ENCODE data around the gene LRFN2. TPM values are rescaled to one million over a fixed set of nuclear protein-coding genes. Genes with fewer than 3 reads are reported as not detected.

LRFN2 gene
- polyA plus RNA-seq, 1 donor from 2014 or later = 14.8 TPM

- no peak overlapping the region for H3K27ac ChIP-seq (ENCODE audit: low read length)
- H4K20me1 ChIP-seq (ENCODE audit: insufficient read depth) = no peaks in the 10 kb centered on the region
- no peak overlapping the region for H2AFZ ChIP-seq (ENCODE audit: low read depth, low read length)
- H3K4me3 ChIP-seq (ENCODE audit: low read length) = peak overlapping the region; percentile 90
- TF ChIP-seq REST (IDR thresholded peaks at IDR 0.05; ENCODE audit: borderline replicate concordance) (no peak), RAD21 (conservative IDR thresholded peaks at IDR 0.05) (no peak), MXI1 (conservative IDR thresholded peaks at IDR 0.05; ENCODE audit: poor library complexity, severe bottlenecking) (no peak), EP300 (conservative IDR thresholded peaks at IDR 0.05; ENCODE audit: poor library complexity, severe bottlenecking) (no peak), SMC3 (conservative IDR thresholded peaks at IDR 0.05; ENCODE audit: poor library complexity) (no peak), TAF1 (IDR thresholded peaks at IDR 0.05; ENCODE audit: low read depth) (no peak), EZH2 (IDR thresholded peaks at IDR 0.05; ENCODE audit: borderline replicate concordance, insufficient read depth, low read length, poor library complexity, severe bottlenecking) (no peak), POLR2AphosphoS5 (IDR thresholded peaks at IDR 0.05) (no peak)
- TF ChIP-seq, protein P1, sequence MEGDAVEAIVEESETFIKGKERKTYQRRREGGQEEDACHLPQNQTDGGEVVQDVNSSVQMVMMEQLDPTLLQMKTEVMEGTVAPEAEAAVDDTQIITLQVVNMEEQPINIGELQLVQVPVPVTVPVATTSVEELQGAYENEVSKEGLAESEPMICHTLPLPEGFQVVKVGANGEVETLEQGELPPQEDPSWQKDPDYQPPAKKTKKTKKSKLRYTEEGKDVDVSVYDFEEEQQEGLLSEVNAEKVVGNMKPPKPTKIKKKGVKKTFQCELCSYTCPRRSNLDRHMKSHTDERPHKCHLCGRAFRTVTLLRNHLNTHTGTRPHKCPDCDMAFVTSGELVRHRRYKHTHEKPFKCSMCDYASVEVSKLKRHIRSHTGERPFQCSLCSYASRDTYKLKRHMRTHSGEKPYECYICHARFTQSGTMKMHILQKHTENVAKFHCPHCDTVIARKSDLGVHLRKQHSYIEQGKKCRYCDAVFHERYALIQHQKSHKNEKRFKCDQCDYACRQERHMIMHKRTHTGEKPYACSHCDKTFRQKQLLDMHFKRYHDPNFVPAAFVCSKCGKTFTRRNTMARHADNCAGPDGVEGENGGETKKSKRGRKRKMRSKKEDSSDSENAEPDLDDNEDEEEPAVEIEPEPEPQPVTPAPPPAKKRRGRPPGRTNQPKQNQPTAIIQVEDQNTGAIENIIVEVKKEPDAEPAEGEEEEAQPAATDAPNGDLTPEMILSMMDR (IDR thresholded peaks at IDR 0.05; ENCODE audit: poor library complexity, severe bottlenecking) = no peak
- no peaks in the 10 kb centered on the region for H3K36me3 ChIP-seq (ENCODE audit: insufficient read depth, low read length)
- H3K9me3 ChIP-seq (ENCODE audit: low read length) = no peaks in the 10 kb centered on the region
- peaks cover 19% of the 10 kb centered on the region for H3K79me2 ChIP-seq (replicated peaks; ENCODE audit: insufficient read depth, low read length)
- H3F3A ChIP-seq (ENCODE audit: insufficient read depth, low read length, poor library complexity, severe bottlenecking) = no peaks in the 10 kb centered on the region
- no peaks in the 10 kb centered on the region for H3K9me2 ChIP-seq (ENCODE audit: insufficient read depth, low read length)
- H3K9ac ChIP-seq (ENCODE audit: low read length) = no peak overlapping the region
- peak overlapping the region; percentile 45 for H3K4me2 ChIP-seq (ENCODE audit: low read length)
- H3K27me3 ChIP-seq (ENCODE audit: insufficient read depth, low read depth, low read length) = peaks cover 20% of the 10 kb centered on the region
Observed at GRCh38 chr6:40583709-40584108, 3.5 kb downstream of the LRFN2 start.

DNA sequence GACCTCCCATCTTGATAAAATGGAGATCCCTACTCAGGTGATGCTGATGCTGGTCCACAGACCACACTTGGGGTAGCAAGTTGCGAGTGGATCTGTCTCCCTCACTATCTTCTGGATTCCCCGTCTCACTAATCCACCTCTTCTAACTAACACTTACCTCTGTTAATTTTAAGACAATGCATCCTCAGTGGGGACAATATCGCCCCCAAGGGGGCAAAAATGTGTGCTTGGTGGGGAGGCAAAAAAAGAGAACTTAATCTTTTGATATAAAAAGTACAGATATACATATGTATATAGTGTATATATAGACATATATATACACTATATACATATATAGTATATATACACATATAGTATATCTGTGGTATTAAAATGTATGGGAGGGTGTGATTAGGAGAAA is 4.3 kb downstream of the LRFN2 start:
- no peaks in the 10 kb centered on the region for H3F3A ChIP-seq (ENCODE audit: insufficient read depth, low read length, poor library complexity, severe bottlenecking)
- no peak overlapping the region for H2AFZ ChIP-seq (ENCODE audit: low read depth, low read length)
- H3K4me2 ChIP-seq (ENCODE audit: low read length) = no peak overlapping the region
- H3K27ac ChIP-seq (ENCODE audit: low read length) = no peak overlapping the region
- H4K20me1 ChIP-seq (ENCODE audit: insufficient read depth) = no peaks in the 10 kb centered on the region
- no peaks in the 10 kb centered on the region for H3K36me3 ChIP-seq (ENCODE audit: insufficient read depth, low read length)
- H3K27me3 ChIP-seq (ENCODE audit: insufficient read depth, low read depth, low read length) = peaks cover 20% of the 10 kb centered on the region
- H3K9ac ChIP-seq (ENCODE audit: low read length) = no peak overlapping the region
- TF ChIP-seq EZH2 (IDR thresholded peaks at IDR 0.05; ENCODE audit: borderline replicate concordance, insufficient read depth, low read length, poor library complexity, severe bottlenecking) (no peak), REST (IDR thresholded peaks at IDR 0.05; ENCODE audit: borderline replicate concordance) (no peak), EP300 (conservative IDR thresholded peaks at IDR 0.05; ENCODE audit: poor library complexity, severe bottlenecking) (no peak), POLR2AphosphoS5 (IDR thresholded peaks at IDR 0.05) (no peak), TAF1 (IDR thresholded peaks at IDR 0.05; ENCODE audit: low read depth) (no peak), SMC3 (conservative IDR thresholded peaks at IDR 0.05; ENCODE audit: poor library complexity) (no peak), RAD21 (conservative IDR thresholded peaks at IDR 0.05) (no peak), MXI1 (conservative IDR thresholded peaks at IDR 0.05; ENCODE audit: poor library complexity, severe bottlenecking) (no peak)
- TF ChIP-seq, protein P1 (IDR thresholded peaks at IDR 0.05; ENCODE audit: poor library complexity, severe bottlenecking) = no peak
- no peaks in the 10 kb centered on the region for H3K9me3 ChIP-seq (ENCODE audit: low read length)
- no peaks in the 10 kb centered on the region for H3K9me2 ChIP-seq (ENCODE audit: insufficient read depth, low read length)
- H3K4me3 ChIP-seq (ENCODE audit: low read length) = peak overlapping the region; percentile 90
- H3K79me2 ChIP-seq (replicated peaks; ENCODE audit: insufficient read depth, low read length) = peaks cover 19% of the 10 kb centered on the region

All from neural cell (in vitro differentiated cells).